NCI-H187 treated with DMSO at 0.1 percent for 48 hours (cell line): Measurements from ENCODE around the gene FOXP1.

ENCODE experiments used
- DNase-seq: peaks from one replicate; lab custom pipeline; 2025; lab: John Stamatoyannopoulos, UW

The FOXP1 gene

DNA sequence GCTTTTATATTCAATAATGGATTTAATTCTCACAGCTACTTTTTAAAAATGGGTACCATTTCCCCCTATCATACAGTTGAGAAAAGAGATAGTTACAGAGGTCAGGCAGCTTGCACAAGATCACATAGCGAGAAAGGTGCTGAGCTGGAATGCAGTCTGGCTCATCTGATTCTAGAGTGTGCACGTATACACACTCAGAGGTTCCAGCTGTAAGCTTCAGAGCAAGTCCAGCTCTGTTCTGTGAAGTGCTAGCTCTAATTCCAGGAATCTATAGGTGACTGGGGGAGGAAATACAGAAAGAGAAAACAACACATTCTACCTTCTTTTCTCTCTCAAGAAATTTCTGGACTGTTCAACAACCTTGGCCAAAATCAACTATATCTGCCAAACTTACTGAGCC lies 318.7 kb downstream of the FOXP1 start:
- DNase-seq = no peak

DNA sequence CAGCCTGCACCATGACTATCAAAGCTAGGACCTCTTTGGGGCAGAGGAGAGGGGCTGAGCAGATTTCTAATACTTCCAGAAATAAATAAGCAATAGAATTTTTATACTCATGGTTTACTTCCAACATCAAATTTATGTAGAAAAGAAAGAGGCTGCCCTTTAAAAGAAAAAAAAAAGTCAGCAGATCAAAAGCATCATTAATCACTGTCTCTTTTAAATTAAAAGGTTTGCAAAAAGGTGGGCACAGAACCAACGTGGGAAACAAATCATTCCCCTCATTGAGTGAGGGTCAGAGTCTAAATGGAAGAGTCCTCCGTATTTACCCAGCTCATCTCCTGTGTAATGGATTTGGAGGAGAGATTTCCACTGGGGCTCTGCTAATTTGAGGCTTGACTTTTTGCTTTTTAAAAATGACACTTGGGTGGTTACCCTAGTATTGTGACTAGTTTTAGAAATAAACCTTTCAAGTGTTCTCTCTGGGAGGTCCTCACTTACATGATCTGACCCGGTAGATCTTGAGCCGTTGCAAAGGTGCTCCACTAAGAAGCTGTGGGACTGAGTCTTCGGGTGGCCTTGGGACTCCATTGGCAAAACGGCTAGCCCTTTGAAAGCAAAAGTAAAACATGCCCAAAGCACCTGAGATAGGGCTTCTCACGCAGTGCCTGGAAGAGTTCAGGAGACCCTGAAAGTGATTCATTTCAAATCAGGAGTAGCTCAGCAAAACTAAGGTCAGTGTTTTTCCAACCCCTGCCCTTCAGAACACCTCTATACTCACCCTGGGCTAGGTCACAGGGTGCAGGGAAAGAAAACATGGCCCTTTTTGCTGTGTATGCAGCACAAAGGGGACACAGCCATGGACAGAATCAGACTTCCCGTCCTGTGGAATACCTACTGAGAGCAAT lies 320.9 kb downstream of the FOXP1 start:
- DNase-seq = no peak

DNA sequence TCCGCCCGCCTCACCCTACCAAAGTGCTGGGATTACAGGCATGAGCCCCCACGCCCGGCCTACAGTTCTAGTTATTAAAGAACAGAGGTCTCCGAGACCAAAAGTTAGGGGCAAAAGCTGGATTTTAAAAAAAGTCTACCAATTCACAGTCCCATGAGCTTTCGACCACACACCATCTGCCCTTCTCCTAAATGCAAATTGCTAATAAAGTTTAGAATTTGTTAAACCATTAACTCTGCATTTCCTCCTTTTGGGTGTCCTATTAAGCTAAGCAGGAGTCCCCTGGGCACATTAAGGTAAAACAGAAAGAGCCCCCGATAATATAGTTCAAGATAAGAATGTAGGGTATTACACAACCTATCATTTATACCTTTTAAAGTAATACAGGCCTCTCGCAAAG lies 322.7 kb downstream of the FOXP1 start:
- no peak for DNase-seq

DNA sequence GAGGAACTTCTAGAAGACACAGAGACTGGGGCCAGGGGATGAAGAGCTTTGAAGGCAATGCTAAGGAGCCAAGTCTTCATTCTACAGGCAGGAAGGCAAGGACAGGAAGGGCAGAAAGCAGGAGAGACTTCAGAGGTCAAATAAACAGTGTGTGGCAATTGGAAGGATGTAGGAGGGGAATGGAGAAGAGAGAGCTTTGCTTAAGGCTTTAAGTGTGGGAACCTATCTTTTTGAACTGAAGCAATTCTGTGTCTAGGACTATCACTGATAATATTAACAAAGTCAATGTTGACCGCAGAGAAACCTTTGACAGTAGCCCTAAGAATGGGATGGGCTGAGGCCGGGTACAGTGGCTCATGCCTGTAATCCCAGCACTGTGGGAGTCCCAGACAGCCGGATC lies 325.0 kb downstream of the FOXP1 start:
- DNase-seq = no peak

DNA sequence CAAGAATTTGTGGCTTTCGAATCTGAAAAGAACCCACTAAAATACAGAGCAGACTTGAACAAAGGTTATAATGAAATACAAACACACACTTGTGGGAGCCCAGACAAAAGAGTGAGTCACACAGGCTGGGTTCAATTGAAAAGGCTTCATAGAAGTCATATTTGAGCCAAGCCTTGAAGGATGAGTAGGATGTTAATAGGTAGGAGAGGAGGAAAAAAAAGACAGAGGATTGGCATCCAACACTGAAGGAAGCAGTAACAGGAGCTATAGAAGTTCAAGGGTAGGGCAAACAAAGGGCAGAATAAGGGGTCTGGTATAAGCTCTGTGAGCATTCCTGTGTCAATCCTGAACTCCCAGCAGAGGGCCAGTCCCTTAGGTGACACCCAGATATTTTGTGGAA lies 325.4 kb downstream of the FOXP1 start:
- no peak for DNase-seq

DNA sequence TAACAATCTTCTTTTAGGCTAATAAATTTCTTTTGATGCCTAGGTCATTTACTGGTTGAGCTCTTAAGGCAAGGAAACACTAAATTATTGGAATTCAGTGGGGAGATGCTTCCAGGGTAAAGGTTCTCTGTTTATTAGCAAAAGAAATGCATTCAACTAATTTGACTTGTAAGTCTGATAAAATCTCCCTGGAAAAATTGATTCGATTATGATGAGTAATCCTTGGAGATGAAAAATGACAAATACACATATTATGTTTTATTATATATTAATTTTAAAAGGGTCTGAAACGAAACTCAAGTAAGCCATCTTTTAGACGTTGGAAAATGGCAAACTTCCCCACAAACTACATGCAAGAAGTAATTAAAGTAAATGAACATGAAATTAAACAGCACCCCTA lies 328.0 kb downstream of the FOXP1 start:
- DNase-seq = no peak

DNA sequence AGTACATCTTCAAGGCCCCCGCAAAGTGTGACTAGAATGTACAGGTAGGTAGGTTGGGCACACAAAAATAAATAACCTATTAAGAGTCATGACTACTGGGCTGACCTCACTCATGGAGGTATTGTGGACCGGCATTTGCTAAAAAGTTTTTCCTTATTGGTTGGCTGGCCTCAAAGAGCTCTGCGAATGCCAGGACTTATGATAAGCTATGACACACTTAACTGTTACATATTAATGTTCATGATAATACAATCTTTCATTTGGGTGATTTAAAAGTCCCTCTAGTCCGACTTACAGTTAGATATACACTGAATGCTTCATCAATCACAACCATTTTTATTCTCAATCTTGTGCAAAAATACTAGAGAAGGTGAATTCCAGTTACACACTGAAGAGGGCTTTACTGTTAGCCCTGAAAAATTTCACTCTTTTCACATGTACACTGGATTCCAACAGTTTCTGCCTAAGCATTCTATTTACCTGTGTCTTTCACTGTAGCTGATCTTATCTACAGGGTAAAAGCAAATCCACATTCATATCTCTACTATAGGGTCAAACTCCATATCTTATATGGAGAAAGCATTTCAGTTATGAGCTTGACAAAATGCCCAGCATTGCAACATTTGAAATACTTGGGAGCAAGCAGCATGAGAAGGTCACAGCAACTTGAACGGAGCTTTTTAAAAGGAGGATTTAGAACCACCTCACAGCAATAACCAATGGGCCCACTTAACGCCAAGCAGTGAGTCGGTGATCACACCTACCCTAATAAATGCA lies 329.1 kb downstream of the FOXP1 start:
- DNase-seq = no peak

DNA sequence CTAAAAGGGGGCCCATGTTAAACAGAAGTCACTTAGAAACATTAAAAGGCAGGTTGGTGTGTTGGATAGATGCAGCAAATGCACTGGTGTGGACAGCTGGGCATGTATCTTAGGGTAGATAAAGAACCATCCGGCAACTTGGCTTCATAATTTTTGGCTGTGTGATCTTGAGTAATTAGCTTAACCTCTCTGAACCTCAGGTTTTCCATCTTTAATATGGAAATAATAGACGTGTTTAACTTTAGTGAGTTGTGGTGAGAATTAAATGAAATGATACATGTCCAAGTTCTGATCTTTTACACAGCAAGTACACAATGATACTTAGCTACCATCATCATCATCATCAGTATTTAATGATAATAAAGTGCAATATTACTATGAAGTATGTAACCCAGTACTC lies 330.4 kb downstream of the FOXP1 start:
- DNase-seq = no peak

DNA sequence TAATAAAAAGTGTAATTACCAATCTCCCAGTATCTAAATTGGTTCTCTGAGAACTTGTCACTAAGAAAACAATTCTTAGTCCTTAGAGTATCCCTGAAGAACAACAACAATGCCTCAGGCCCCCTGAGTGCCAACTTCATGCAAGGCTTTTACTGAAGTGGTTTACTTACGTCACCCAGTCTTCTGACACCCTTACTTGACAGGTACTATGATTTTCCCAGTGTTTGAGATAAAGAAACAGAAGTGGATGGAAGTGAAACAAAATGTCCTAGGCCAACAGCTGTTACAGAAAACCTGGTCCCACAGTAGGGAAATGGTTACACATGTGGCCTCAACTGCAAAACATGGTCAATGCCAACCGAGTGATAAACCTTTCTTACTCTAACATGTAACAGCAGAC lies 331.1 kb downstream of the FOXP1 start:
- no peak for DNase-seq

DNA sequence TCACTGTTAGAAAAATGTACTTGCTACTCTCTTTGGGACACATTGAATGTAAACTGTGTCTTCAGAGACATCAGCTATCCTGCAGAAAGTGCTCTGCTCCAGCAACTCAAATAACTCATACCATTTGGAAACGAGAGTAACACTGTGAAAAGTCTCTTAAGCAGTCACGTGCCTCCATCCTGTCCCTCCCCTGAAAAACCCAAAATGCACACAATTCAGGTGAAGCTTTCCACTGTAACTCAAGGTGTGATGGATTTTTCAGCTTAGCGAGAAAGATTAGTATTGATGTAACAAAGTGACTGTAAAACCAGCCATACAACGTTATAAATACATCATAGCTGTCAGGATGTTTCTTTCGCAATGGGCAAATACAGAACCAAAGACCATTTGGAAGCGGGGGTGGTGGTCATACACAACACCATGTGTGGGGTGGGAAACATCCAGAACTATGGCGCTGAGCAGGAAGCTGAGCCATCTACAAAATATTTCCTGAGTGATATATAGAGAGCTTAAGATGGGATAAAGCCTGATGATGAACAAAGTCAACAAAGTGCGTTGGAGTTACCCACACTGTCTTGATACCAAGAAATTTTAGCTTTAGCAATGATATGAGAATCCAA lies 332.3 kb downstream of the FOXP1 start:
- no peak for DNase-seq

DNA sequence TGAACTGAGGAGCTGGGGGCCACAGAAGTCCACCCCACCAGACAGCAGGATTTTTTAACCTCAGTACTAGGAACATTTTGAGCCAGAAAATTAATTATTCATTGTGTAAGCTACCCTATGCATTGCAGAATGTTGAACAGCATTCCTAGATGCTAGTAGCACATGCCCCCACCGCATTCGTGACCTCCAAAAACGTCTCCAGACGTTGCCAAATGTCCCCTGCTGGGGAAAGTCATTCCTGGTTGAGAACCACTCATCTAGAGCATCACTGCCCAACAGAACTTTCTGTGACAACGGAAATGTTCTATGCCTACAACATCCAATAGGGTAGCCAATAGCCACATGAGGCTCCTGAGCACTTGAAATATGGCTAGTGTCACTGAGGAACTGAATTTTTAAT lies 333.5 kb downstream of the FOXP1 start:
- no peak for DNase-seq

DNA sequence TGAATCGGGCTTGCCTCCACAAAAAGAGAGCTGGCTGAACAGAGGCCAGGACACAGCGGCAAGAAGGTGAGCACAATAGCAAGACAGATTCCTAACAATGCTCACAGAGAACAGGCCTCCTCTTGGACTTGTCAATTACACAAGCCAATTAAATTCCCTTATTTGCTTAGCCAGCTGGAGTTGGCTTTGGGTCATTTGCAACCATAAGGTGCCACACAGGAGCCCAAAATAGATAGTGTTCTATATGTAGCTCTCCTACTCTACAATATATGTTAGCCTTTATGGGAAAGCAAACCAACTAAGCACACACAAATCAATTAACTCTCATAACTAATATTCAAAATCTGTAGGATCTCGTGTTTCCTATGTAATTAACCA lies 335.6 kb downstream of the FOXP1 start:
- no peak for DNase-seq

DNA sequence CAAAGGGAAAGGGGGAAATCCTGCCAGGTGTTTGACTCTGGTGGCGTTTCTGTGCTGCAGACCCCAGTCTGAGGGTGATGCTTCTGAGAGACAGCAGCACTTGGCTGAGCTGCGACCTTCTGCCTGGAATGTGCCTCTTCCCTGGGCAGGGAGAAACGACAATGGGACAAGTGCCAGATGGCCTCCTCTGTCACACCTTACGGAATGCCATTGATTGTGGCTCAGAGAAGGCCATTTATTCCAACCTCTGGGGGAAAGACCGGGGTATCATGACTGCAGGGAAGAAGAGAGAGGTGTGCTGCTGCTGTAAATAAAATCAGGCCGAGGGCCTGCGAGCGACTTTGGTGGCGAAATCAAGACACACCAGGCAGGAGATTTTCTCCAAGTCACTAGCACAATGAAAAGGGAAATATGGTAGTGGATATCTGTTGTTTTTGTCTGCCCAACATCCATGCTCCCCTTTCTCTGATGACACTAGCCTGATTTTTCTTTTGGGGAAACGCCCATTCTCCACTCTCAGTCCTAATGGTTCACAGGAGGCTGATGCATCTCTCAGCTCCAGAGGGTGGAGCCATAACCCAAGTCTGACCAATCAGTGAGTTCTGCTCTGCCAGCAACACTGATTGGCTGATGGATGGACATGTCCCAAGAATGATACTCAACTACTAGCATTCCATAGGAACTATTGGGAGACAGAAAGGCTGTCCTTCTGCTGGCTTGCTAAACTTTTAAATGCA lies 336.1 kb downstream of the FOXP1 start:
- DNase-seq = no peak

DNA sequence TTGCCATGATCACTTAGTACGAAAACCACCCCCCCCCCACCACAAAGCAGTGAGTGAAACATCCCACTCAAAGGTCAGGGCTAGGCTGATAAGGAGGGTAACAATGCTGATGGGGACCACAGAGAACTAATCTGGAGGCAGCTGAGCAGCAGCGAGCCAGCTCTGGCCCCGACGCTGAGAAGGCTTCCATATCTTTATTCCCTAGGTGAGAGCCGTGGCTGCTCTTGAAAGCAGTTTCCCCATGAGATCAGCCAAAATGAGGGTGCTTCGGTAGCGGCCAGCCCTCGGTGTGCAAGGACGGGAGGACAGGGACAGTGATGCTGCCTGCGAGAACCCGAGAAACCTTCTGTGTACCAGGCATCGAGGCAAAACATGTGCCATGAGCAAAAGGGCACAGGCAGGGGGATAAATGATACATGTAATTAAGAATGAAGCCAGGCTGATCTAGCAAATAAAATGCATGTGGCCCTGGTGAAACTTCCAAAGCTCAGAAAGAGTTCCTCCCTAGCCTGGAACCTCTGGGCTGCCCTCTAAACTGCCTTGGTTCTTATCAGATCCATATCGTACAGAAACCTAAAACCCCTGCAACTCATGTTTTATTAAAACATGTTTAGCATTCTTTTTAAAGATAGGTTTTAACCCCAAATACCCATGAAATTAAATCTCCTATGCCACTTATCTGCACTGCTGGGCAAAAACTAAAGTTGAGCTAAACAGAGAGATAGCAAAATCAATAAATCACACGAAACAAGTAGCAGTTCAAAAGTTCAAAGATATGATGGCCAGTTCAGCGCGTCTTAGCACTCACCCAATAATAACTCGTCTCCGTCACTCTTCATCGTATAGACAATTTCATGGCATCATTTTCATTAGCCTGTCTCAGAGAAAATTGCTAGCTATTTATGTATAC lies 337.3 kb downstream of the FOXP1 start:
- DNase-seq = no peak

DNA sequence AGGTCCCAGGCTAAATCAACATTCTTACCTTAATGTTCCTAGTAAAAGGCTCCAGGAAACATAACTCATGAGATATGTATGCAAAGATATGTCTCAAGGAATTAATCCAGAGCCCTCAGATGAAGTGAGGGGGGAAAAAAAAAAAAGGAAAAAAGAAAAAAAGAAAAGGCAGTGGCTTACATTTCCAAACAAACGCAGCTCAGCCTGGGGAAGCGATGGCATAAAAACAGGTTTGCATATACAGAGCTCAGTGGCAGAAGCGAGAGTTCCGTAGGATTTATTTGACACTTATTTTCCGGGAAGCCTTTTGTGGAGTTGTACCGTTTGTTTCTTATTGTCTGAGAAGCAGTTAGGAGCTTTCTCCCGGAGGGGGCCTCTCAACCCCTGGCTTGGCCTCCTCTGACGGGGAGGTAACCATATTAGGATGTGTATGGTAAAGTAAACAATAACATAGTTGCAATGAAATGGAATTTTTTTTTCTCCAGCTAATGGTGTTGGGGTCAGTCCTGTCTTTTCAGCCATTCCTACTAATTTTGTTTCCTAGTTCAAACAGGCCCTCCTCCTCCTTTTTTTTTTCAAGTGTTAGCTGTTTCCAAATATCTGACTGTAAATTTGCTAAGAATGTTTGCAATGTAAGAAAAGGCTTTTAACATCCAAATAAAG lies 338.6 kb downstream of the FOXP1 start:
- no peak for DNase-seq

DNA sequence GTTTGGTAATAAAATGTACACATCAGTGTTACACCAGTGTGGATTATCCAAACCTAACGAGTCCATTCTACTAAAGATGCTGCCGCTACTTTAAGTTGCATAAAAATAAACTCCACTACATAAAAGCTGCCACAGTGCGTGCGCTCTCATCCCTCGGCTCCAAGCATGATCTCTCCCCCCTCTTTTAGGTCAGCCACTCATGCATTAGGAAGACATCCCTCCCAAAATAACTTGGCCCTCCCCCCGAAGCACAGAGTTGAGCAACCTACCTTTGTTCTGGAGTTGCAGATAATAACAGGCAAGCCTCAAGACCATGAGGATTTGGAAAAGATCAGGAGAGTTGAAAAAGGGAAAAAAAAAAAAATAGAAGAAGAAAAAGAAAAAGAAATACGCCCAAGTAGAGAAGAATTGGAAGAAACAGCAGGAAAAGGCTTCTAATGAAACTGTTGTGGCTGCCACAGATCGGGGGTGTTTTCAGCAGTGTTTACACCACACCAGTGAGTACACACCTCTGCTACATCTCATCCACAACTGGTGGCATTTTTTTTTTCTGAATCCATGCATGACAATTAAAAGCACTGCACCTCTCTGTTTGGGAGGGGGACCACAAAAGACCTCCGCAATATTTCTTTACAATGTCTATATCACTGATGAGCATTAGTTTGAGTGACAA lies 339.2 kb downstream of the FOXP1 start:
- DNase-seq = no peak

DNA sequence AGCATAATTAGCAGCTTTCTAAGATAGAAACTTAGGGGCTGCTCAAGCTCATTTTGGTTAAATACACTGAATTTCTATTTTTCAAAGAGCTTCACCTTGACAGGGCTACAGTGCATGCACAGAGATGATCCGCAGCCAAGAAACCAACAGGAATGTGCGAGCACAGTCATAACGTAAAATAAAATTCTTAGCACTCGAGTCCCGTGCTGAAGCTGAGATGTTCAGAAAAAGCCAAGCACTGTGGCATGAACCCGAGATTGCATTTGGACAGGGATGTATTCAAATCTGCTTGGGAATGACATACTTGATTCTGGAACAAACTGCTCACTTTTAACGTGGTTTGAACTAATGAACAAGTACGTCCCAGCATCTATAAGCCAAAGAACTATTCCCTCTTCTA lies 340.3 kb downstream of the FOXP1 start:
- no peak for DNase-seq

DNA sequence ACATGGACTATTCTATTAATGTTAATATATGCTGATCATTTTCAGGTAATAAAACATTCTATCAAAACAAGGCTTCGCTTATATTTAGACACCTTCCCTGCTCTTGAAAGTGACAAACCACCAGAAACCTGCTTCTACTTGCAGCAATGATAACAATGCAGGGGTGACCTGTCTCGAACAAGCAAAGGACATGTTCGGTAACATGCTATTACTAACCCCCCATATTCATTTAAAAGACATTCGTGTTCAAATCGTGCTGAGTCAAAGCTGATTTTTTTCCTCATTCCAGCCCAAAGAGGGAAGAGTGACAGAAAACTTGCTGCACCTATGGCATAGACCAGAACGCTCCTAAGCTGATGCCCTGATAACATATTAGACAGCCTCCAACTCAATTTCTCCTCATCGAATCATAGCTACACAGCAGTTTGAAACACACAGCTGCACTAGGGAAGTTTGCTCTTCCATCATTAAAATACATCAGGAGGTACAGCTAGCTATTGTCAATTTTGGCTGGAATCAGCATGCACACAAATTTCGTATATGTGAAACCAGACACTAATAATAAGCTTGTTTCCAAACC lies 341.5 kb downstream of the FOXP1 start:
- DNase-seq = no peak

DNA sequence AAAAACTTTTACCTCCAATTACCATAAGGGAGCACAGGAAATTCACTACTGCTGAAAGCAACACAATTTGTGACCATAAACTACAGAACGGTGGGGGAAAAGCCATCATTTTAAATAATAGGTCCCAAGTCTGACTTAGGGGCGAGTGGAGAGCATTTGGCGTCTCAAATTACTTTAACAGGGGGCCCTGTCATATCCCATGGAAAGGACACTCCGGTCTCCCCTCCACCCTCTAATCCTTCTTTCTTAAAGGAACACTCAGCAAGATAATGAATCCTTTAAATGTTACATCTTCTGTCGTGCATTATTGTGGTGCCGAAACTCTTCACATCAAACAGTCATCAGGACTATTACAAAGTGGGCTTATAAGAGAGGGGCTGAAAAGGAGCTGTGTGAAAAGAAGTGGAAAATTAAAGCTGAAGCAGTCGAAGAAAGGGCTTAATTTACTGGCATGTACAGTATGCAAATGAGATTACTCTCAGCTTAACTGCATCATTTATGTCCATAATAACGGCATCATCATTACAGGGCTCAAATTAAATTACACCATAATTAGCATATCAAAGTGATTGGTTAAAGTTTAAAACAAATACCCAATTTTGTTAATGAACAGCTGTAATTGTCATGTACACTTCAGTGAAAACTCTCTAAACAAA lies 342.2 kb downstream of the FOXP1 start:
- no peak for DNase-seq
